ENCODE measurements around the gene TAL1.
"Not testable (repeated sequence)": the region's sequence is repeated elsewhere in the genome, so short reads cannot be mapped to it uniquely, and the experiment has no call there.

TAL1 gene

GRCh38 chr1:47232187-47232874 is at the start of gene TAL1:
TAL1 (minus strand) TSS chr1:47232225; CDS start chr1:47225888, 6,337 bp downstream.
- H3K27ac ChIP-seq, result no peak within 1 kb of the TSS
- TF ChIP-seq ZFX (IDR thresholded peaks at IDR 0.05) (no peak), CTCF (conservative IDR thresholded peaks at IDR 0.05) (no peak)

- no peak overlapping the region for H3K27ac ChIP-seq
- no peak for TF ChIP-seq CTCF (conservative IDR thresholded peaks at IDR 0.05)
- TF ChIP-seq ZFX (IDR thresholded peaks at IDR 0.05), result no peak
Observed at GRCh38 chr1:47280142-47280541, 48.1 kb upstream of the TAL1 start.

GRCh38 chr1:47276850-47277249 is 44.8 kb upstream of the TAL1 start:
- H3K27ac ChIP-seq, result no peak overlapping the region
- TF ChIP-seq ZFX (IDR thresholded peaks at IDR 0.05), result no peak
- TF ChIP-seq CTCF (conservative IDR thresholded peaks at IDR 0.05), result no peak

- H3K27ac ChIP-seq, result not testable (repeated sequence)
Observed at GRCh38 chr1:47275811-47276210, 43.8 kb upstream of the TAL1 start.

- not testable (repeated sequence) for H3K27ac ChIP-seq
Observed at GRCh38 chr1:47265529-47265928, 33.5 kb upstream of the TAL1 start.

- no peak for TF ChIP-seq ZFX (IDR thresholded peaks at IDR 0.05)
- peak; percentile 88 for TF ChIP-seq CTCF (conservative IDR thresholded peaks at IDR 0.05)
Observed at GRCh38 chr1:47262787-47263413, 30.9 kb upstream of the TAL1 start.

GRCh38 chr1:47257224-47257623 is 25.2 kb upstream of the TAL1 start:
- no peak for TF ChIP-seq ZFX (IDR thresholded peaks at IDR 0.05)
- TF ChIP-seq CTCF (conservative IDR thresholded peaks at IDR 0.05), result no peak
- H3K27ac ChIP-seq, result no peak overlapping the region

More at GRCh38 chr1:47262787-47263413, 30.9 kb upstream of the TAL1 start:
- no peak overlapping the region for H3K27ac ChIP-seq

GRCh38 chr1:47252795-47253194 is 20.8 kb upstream of the TAL1 start:
- TF ChIP-seq ZFX (IDR thresholded peaks at IDR 0.05), result no peak
- no peak for TF ChIP-seq CTCF (conservative IDR thresholded peaks at IDR 0.05)
- H3K27ac ChIP-seq, result no peak overlapping the region
